HG03280 (cell line): Measurements from ENCODE around the gene MGLL.

ENCODE experiments used
- ATAC-seq: cut with Tn5 transposase; IDR thresholded peaks from one replicate; pipeline ENCODE4 v1.9.1; 2021; ENCODE audit warnings: mild to moderate bottlenecking, moderate library complexity; ENCODE audit not compliant: unreplicated experiment

The MGLL gene

DNA sequence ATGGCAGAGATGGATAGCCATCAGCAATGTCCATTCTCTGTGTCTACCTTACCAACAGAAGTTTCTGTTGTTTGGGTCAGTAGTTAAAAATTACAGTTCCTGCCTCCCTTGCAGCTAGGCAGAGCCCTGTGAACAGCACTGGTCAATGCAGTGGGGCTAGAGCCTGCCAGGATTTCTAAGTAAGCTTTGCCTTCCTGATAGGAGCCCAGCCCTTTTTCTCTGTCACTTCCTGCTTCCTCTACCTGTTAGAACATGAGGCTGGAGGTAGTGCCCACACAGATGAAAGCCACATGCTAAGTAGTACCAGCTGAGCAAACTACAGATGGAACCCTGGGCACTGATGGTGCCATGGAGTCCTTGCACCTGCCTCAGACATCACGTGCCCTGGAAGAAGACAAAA, 45.0 kb downstream of the MGLL start:
- no peak for ATAC-seq

DNA sequence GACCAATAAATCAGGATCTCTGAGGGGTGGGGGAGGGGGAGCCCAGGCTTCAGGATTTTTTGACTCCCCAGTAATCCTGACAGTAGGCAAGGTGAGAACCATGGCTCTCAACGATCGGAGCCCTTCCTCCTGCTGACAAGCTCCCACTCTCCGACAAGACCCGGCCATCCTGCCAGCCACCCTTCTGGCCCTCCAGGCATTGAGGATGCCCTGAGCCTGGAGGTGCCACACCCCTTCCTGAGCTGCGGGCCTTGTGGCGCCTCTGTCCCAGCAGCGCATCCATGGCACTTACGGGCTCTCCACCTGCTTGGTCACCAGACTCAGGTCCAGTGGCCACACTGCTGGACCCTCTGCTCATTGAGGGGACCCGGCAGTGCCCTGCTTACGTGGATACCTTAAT, 46.0 kb downstream of the MGLL start:
- ATAC-seq = no peak

DNA sequence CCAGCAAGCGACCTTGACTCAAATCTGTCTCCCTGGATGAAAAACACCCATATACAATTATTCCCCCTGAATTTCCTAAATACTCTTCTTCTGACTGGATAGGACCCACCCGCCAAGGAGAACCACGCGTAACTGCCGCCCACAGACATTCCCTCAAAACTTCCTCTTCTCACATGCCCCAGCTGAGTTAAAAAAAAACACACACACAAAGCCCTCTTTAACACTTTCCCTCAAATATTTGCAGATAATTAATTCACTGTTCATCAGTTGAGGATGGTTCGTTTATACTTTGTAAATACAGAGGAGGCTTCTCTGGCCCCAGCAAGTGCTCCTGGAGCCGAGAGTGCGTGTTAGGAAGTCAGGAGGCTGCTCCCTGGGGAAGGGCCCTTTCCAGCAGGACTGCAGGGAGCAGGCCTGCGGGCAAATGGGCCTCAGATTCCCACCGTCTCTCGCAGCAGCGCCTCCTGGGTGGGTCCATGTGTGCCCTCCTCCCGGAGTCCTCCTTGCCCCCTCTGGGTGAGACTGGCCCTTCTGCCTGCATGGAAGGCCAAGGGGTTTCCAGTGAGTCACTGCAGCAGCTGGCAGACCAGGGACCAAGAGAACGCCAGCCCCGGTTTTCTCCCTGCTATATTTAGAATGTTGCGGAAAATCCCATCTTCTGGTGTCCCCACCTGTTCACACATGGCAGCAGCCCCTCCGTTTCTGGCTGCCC, 46.8 kb downstream of the MGLL start:
- ATAC-seq = no peak

DNA sequence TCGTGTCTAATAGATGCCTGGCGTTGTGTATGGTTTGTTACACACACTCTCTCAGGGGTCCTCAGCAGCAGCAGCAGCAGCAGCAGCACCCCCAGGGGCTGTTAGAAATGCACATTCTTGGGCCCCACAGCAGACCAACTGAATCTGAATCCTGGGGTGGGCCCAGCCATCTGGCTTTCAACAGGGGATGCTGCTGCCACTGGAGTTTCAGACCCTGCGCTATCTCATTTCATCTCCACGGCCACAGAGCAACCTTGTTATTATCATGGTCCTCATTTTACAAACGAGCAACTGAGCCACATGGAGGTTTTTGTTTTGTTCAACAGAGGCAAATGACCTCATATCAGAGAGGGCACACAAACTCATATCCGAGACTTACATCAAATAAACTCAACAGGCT, 47.7 kb downstream of the MGLL start:
- ATAC-seq = no peak

DNA sequence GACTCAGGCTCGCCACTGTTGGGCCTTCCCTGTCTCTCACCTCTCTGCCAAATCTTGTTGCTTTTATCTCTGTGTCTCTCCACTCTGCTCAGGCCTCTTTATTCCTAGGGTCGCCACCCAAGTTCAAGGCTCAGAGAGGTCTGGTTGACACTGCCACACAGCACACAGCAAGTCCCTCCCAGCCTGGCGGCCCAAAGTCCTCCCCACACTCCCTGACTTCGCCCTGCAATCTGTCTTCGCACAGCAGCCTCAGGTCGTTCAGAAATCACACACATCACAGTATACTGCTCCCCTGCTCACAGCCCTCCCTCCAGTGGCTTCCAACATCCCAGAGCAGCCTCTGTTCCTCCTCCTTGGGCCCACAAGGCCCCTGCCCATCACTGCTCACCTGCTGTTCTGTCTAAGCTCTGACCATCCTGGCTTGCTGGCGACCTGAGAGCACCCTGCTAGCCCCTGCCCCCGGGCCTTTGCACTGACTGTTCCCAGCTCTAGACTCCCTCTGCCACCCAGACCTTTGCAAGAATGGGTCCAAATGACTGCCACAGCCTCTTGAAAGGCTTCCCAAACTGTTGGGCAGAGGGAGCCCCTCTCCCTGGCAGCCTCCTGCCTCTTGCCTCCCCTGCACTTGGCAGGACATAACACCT, 48.4 kb downstream of the MGLL start:
- ATAC-seq = no peak

DNA sequence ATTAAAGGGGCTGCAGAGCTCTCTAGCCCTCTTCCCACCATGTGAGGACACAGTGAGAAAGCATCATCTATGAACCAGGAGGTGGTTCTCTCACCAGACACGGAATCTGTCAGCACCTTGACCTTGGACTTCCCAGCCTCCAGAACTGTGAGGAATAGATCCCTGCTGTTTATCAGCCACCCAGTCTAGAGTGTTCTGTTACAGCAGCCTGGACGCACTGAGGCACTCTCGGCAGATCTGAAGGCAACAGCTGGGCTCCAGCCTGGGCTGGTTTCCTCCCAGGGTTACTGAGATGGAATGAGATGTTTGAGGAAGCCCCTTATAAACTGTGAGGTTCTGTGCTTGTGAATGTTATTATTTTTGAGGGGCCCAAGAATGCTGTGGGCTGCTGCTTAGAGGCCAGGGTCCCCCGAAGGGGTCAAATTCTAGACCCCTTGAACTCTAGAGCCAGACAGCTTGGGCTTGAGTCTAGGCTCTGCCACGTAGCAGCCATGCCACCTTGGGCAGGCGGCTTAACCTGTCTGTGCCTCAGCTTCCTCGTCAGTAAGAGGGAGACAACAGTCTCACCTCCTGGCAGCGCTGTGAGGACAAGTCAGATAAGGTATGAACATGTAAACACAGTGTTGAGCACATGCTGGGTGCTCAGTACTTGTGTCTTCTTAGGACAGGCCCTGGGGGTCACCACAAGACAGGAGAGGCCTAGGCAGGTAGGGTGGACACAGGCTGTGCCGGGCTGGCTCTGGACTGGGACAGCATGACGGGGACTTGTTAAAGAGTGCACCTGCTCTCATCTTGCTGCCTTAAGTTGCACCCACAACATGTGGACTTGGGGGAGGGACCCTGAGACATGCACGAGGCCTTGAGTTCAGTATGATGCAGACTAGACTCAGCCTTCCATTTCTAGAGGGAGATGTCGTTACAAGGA, 49.2 kb downstream of the MGLL start:
- ATAC-seq = no peak

DNA sequence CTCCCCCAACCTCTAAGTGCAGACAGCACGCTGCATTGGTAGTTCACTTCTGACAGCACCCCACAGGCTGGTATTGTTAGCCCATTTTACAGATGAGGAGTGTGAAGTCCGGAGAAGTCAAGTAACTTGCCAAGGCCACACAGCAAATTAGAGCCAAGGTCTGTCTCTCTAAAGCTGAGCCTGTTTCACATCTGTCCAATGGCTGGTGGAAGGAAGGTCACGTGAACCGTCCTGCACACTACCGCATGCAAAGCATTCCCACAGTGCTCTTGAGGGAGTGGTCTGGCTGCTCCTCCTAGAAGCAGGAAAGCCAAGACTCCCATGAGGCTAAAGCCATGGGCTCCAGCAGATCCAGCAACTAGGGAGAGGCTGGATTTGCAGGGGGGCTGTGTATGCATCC, 50.0 kb downstream of the MGLL start:
- no peak for ATAC-seq

DNA sequence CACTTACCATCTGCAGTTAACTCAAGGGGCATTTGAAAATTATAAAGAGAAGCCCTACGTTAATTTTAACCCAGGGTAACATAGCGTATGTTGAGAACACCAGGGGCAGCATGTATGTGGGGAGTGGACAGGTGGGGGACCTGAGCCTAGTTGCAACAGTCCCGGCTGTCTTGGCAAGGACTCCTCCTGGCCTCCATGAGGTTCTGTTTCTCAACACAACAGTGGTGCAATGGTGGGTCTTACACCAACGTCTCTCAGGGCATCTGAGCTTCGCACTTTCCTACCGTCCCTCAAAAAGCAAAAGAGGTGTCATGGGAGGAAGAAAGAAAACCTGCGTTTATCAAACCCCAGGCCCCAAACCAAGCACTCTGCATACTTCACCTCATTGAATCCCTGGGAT, 50.6 kb downstream of the MGLL start:
- no peak for ATAC-seq

DNA sequence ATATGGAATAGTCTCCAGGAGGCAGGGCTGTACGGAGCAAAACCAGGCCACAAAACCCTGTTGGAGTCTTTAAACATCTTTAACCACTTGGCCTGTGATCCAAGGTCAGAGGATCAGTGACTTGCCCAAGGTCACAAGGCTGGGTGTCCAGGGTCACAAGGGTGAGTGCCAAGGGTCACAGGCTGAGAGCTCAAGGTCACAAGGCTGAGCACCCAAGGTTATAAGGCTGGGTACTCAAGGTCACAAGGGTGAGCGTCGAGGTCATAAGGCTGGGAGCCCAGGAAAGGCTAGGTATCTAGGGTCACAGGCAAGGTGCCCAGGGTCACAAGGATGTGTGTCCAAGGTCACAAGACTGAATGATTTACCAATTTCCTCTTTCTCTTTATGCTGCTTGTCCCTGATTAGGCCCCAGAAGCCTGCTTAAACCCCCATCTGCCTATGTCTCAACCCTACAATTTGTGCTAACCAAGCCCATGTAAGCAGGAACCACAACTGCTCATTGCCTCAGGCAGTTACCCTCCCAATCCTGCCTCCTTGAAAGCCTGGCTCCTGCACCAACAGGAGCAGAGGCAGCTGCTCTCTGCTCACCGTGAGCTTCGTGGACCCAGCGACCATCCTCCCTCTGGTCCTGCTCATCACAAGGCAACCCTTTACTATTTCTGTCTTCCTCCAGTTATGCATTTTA, 51.5 kb downstream of the MGLL start:
- no peak for ATAC-seq

DNA sequence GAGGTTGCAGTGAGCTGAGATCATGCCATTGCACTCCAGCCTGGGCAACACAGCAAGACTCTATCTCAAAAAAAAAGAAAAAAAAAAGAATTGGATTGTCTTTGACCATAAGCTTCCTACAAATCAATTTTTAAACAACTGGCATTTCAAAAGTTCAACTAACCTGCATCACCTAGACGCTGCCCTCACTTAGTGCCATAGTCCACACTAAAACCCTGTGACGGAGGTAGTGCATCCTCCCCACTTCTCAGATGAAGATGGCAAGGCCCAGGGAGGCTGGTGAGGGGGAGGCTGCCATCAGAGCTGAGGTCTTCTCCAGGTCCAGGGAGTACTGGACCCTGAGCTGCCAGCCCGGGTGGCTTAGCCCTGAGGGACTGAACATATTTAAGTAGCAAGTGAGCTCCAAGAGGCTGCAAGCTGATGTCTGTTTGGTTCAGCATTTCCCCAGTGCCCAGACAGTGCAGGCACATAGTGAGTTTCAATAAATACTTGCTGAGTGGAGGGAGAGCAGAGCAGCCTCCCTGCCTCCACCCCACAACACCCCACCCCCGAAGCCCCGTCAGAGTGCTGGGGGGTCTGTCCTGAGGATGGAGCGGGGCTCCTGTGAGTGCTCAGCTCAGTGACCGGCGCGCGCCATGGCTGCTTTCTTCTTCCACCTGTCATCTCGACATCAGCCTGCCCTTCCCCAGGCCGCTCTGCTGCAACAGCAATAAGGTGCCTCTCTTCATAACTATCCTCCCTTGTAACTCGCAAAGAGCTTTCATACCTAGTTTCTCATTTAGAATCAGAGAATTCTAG, 52.8 kb downstream of the MGLL start:
- ATAC-seq = no peak

DNA sequence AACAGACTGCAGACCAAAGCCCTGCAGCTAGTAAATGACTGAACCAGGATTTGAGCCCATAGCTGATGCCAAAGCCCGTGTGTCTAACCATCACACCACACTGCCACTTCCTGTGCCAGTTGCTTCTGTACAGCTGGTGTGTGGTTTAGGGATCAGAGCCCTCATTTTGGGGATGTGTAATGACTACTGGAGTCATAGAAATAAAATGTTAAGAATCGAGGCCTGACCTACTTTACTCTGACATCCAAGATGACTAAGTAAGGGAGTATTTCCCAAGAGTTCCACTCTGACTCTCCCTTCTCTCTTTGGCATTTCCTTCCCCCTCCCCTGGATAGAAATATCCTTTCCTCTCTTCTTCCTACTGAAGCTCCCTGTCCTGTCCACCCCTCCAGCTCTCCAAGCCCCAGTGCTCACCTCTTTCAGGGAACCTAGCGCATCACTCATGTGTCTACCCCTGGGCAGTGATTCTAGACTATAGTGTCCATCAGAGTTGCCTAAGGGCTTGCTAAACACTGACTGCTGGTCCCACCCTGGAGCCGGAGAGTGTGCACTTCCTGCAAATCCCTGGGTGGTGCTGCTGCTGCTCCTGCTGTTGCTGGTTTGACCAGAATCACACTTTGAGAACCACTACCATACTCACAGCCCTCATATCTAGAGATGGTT, 53.8 kb downstream of the MGLL start:
- ATAC-seq = no peak

DNA sequence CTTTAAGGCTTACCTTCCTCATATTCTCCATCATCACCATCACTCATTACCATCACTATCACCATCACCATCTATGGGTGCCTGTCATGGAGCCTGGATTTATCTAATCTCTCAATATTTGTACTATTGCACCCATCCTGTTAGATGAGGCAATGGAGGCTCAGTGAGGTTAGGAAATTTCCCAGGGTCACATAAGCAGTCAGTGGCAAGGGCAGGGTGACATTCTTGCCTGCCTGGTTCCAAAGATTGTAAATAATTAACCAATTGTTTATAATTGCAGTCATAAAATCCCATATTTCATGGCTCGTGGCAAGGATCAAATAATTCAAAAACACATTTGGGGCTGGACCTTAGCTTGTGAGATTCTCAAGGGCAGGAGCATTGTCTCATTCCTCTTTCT, 55.2 kb downstream of the MGLL start:
- no peak for ATAC-seq

DNA sequence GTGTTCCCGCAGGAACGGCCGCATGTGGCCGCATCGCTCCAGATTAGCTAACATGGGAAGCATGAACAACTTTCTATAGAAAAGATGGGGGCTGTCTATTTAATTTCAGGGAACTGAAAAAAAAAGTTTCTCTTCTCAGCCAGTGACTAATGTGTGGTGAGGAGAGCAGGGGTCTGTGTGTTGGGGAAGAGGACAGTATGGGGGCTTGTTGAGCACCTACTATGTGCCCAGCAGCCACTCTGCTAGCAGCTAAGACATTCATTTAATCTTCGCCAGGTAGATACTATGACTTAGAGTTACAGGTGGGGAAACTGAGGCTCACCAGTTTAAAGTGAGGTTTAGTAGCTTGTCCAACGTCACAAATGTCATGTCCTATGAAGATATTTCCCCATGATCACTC, 56.6 kb downstream of the MGLL start:
- ATAC-seq = no peak

DNA sequence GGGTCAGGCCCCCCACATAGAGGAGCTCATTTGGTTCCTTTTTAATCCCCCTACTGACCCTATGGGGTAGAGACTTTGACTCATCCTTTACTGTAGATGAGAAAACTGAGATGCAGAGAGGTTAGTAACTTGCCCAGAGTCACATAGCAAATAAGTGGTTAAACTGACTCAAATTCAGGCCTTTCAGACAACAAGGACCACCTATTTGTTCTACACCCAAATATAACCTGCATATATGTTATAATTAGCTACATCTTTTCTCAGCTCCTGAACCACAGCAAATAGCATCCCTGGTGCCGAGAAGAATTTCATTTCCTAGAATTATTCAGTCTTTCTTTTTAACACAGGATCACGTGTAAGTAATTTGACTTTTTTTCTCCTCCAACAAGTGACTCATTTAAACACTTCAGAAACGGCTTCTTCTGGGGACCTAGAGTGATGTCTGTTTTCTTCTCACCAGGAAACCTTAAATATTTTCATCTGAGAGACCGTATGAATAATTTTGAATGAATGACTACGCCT, 57.4 kb downstream of the MGLL start:
- no peak for ATAC-seq

DNA sequence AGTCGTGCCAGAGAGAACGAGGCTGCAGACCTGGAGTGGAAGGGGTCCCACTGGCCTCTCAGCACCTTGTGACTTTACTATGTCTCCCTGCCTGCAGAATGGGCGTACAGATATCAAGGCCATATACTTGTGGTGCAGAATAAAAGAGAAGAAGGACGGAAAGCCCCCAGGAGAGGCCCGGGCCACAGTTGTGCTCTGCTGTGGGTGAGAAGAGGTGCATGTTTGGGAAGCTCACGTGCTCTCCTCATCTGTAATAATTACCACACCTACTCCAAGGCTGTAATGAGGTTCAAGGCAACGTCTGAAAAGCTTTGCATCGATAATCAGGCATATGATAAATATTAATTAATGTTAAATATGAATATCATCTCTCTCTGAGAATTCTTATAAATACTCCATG, 58.0 kb downstream of the MGLL start:
- no peak for ATAC-seq

DNA sequence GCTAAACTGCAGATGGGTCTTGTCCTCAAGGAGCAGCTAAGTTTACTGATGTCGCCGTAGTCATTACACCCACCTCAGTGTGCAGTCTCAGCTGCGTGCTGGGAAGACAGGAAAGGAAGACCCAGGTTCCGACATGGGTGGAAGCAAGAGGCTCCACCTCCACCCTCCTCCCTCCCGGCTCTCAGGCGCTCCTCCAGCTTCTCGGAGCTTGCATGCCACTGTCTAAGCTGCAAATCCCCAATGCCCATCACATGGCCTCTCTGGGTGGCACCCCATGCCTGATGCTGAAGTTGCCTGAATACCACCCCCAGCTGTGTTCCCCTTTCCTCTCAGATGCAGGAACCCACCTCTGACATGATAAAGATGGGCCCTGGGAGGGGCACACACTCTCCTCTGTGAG, 58.5 kb downstream of the MGLL start:
- no peak for ATAC-seq

DNA sequence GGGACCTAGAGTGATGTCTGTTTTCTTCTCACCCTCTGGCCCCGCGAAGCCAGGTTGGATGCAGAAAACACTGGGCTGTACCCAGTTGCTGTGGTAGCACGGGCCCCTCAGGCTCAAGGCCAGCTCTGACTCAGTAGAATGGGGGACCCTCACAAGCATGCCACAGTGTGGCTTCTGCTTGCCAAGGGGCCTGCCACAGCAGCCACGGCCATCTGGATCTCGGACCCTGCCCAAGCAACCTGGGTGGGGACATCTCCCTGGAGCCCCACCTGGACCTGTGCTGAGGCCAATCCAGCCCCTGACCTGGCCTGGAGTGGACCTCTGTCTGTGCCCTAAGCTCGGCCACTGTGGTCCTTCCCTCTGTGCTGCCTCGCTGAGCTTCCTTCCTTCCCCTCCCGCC, 59.0 kb downstream of the MGLL start:
- ATAC-seq = no peak

DNA sequence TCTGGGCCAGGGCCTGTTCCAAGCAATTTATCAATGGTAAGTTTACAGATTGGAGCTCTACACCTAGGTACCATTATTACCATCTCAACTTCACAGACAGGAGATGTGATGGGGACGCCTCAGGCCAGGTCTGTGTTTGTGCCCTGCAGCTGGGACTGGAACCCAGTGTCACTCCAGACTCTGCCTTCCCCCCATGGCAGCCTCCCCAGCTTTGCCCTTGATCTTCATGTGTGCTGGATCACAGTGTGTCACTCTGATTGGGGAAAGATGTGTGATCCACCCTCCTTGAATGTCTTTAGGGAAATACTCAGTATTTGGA, 59.6 kb downstream of the MGLL start:
- ATAC-seq = no peak

DNA sequence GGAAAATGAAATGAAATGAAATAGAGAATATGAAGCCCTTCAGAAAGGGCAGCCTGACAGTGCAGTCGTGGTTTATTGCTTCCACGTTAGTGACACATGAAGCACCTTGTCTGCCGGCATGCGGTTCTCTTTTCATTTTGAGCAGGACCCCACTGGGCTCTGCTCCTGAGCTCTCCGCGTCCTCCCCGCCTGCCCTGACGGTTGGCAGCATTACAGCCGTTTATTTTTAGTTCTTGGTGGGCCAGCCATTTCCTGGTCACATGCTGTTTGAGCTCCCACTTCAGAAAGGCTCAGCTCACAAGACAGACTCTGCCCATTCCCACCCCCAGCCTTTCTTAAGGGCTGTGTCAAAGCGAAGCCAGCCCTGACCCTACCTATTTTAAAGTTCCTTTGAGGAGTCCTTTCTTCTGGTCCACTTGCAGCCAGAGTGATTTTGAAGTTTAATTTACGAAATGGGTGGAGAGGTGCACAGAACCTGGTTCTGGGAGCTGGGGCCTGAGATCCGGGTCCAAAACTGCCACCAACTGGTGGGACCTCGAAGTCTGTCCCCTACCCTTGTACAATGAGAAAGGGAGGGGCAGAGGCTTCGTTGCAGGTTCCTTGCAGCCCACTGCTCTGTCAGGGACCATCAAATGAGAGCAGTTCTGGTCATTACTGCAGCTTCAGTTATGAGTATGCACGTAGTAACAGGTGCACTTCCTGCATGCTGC, 60.1 kb downstream of the MGLL start:
- ATAC-seq = peak; percentile 74
